Stimulated activated CD8-positive, alpha-beta memory T cell treated with anti-CD3 and anti-CD28 coated beads, Interleukin-7, amount 100 ng/mL, for 48 hours (primary cell): ENCODE results near the gene GDF15.
"Not testable (repeated sequence)": the region's sequence is repeated elsewhere in the genome, so short reads cannot be mapped to it uniquely, and the experiment has no call there.

Source experiments
- DNase-seq, 2 donors: peaks; one replicate each; pipeline ENCODE4 v3.0.0-alpha.2; 2020; ENCODE audit warnings: low read depth in 1 of 2; ENCODE audit errors: extremely low read depth in 1 of 2

Gene GDF15

GRCh38 chr19:18385675-18386542, at the start of gene GDF15:
GDF15 (plus strand) TSS chr19:18386158; CDS start chr19:18386190, 32 bp downstream.
- no peak for DNase-seq

- no peak for DNase-seq
Measured at GRCh38 chr19:18338541-18338940, 47.4 kb upstream of the GDF15 start.

- no peak for DNase-seq
Measured at GRCh38 chr19:18339723-18340122, 46.2 kb upstream of the GDF15 start.

DNA sequence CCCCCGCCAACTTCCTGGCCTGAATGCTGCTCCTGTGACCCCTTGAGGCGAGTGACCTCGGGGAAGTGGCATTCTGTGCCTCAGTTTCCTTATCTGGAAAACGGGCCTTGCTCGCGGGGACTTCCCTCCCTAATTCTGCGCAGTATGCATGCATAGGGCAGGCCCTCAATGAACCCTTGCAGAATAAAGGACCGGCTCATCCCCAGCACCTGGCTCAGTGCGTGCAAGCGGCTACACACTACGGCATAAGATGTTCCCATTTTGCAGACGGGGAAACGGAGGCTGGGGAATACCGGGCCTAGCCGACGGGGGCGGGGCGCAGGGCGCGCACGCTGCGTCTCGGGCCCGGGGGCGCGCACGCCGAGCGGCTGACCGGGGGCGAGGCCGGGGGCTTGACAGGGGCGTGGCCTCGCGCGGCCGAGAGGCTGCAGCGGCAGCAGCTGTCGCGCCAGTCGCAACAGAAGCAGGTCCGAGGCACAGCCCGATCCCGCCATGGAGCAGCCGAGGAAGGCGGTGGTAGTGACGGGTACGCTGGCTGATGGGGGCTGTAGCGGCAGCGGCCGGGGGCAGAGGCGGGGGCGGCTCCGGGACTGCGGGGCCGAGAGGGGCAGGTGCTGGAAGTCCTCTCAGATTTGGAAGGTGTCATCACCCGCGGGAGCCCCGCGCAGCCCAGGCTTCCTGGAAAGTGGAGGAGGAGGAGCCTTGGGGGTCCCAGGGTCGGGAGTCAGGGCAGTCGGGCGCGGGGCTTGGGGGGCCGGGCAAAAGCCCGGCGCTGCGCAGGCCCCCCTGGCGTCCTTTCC, 45.6 kb upstream of the GDF15 start, which contains the start of gene PGPEP1:
PGPEP1 (plus strand) TSS at position 409 of the 800 bp plus-strand sequence; CDS start at position 493, 84 bp downstream.
- DNase-seq: no peak

GRCh38 chr19:18340990-18341868, 44.7 kb upstream of the GDF15 start:
- DNase-seq: peak in 1 of 2 donors; percentile 69

DNA sequence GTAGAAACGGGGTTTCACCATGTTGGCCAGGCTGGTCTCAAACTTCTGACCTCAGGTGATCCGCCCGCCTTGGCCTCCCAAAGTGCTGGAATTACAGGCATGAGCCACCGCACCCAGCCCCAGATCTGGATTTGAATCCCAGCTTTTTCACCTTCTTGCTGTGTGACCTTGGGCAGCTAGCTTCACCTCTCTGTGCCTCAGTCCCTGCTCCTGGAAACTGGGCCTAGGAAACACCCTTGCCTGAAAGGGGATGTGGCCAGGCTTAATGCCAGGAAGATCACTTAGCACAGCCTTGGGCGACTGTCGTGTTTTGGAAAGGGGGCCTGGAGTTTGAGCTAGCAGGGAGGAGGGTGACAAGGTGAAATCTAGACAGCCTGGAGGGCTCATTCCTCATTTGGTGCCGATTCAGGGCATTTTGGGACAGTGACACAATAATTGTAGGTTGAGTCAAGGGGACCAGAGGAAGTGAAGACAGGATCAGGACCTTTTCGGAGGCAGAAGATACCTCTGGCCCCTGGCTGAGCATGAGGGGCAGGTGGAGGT, 43.8 kb upstream of the GDF15 start:
- no peak for DNase-seq

GRCh38 chr19:18344582-18344950, 41.4 kb upstream of the GDF15 start:
- no peak for DNase-seq

- DNase-seq: no peak
Measured at GRCh38 chr19:18345296-18345695, 40.7 kb upstream of the GDF15 start.

DNA sequence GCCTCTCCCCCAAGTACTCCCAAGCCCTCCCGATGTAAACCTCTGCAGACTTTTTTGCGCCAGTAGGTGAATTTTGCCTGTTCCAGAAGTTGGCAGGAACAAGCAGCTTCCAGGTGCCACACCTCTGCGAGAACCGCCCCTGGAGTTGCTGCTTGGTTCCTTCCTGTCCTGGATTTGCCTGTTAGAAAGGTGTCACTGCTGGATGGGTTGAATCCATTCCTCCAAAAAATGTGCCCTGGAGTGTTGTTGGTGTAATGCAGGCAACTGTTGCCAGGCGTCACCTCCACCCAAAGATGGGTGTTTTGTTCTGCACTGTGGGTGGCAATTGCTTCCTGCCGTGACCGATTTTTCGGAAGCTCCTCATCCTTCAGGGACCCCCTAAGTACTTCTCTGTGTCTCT, 39.9 kb upstream of the GDF15 start:
- DNase-seq: no peak

DNA sequence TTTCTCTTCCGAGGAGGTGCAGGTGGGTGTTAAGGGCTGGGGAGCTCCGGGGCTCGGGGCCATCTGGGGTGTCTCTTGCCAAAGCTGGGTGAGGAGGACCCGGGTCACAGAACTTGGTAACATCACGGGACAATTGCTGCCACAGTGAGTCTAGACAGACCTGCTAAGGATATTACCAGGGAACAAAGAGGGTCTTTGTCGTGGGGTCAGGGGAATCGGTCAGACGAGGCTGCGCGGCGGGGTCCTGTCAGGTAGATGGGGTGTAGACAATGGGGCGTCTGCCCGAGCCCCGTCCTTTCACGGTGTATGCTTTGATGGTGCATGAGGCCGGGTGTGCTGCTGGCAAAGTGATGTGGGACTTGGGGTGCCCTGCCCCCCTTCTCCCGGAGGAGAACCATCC, 37.8 kb upstream of the GDF15 start:
- no peak for DNase-seq

DNA sequence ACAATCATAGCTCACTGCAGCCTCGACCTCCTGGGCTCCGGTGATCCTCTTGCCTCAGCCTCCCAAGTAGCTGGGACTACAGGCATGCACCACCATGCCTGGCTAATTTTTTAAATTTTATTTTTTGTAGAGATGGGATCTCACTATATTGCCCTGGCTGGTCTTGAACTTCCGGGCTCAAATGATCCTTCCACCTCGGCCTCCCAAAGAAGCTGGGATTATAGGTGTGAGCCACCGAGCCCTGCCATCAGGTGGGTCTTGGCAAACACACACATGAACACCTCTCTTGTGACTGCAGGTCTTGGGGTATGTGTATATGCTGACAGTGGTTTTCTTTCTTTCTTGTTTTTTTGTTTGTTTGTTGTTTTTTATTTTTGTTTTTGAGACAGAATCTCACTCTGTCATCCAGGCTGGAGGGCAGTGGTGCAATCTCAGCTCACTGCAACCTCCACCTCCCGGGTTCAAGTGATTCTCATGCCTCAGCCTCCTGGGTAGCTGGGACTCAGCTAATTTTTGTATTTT, 37.1 kb upstream of the GDF15 start:
- DNase-seq: not testable (repeated sequence)

DNA sequence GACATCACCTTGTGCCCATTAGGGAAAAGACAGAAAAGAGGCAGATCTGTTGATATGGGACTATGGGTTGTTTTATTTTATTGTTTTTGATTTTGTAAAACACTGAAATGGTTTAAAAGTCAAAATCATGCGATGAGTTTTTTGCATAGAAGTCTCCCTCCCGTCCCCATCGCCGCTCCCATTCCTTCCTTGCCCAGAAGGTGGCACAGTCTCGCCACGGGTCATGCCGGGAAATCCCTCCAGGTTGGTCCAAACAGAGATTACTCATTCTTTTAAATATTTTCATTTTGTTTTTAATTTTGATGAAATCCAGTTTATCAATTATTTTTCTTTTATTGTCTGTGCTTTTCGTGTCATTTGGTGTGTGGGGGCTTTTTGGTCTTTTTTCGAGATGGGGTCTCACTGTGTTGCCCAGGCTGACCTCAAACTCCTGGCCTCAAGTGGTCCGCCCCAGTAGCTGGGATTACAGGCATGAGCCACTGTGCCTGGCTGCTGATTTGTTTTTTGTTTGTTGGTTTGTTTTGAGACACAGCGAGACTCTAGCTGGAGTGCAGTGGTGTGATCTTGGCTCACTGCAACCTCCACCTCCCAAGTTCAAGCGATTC, 36.3 kb upstream of the GDF15 start:
- DNase-seq: no peak

- no peak for DNase-seq
Measured at GRCh38 chr19:18350490-18350889, 35.5 kb upstream of the GDF15 start.

GRCh38 chr19:18351544-18351943, 34.4 kb upstream of the GDF15 start:
- DNase-seq: no peak

DNA sequence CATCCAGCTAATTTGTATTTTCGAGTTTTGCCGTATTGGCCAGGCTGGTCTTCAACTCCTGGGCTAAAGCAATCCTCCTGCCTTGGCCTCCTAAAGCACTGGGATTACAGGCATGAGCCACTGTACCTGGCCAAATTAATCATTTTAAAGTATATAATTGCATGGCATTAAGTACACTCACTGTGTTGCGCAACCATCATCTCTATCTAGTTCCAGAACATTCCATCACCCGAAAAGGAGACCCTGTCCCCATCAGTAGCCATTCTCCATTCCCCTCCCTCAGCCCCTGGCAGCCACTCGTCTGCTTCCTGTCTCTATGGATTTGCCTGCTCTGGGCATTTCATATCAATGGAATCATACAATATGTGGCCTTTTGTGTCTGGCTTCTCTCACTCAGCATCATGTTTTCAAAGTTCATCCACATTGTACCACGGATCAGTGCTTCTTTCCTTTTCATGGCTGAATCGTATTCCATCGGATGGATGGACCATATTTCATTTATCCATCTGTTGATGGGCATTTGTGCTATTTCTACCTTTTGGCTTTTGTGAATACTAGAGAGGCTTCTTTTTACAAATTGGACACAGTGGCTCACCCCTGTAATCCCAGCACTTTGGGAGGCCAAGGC, 32.5 kb upstream of the GDF15 start:
- DNase-seq: no peak

DNA sequence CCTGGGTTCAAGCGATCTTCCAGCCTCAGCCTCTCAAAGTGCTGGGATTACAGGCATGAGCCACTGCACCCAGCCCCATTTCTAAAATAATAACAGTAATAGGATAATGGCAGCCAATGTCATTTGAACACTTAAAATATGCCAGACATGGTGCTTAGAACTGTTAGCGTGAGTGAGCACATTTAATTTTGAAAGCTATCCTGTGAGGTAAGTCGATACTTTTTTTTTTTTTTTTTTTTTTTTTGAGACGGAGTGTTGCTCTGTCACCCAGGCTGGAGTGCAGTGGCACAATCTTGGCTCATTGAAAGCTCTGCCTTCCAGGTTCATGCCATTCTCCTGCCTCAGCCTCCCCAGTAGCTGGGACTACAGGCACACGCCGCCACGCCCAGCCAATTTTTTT, 31.2 kb upstream of the GDF15 start:
- DNase-seq: not testable (repeated sequence)

DNA sequence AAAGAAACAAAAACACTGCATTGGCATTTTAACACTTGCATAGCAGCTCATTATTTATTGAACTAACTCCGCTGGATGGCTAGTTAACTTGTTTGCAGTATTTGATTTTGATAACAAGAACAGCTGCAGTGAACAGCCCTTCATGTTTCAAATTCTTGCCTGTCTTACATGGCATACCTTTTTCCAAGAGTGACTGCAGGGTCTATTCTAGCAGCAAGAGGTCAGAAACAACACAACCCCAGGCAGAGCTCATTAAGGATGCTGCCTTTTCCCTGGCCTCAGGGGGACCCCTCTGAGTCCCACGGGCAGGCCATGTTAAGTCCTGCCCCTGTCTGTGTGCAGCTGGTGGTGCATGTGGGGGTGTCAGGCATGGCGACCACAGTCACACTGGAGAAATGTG, 28.9 kb upstream of the GDF15 start:
- no peak for DNase-seq

GRCh38 chr19:18361646-18362045, 24.3 kb upstream of the GDF15 start:
- DNase-seq: no peak

DNA sequence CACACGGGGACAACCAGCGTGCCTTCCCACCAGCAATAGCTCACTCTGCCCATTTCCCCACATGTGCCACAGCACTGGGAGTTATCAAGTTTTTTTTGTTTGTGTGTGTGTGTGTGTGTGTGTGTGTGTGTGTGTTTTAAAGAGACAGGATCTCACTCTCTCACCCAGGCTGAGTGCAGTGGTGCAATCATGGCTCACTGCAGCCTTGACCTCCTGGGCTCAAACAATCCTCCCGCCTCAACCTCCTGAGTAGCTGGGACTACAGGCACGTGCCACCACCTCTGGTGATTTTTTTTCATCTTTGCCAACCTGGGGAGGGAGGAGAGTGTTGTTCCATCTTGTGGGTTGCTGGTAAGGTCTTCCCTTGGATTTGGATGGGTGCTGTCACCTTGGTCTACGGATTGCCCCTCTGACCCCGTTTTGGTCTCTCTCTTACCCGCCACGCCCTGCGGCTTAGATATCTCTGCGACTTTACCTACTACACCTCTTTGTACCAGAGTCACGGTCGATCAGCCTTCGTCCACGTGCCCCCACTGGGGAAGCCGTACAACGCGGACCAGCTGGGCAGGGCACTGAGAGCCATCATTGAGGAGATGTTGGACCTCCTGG, 22.9 kb upstream of the GDF15 start:
- DNase-seq: no peak
